ENCODE measurements around the gene PRLR.

Gene PRLR

DNA sequence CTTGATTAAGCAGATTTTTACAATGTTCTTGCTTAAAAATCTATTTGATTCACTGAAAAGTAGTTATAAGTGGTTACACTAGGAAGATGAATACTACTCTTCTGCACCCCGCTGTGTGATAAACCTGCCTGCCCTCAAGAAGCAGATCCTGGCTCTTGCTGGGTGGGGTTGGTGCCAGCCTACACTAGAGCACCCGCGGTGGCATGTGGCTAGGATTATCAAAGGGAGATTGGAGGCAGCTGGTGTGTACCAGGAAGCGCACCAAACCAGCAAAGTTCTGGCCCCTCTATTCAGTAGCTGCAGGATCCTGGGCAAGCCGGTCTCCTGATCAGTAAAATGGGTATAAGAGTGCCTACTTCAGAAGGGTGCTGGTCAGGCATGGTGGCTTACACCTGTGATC lies 43.5 kb downstream of the PRLR start:
- no peak for DNase-seq (ENCODE audit: low spot score)
- Histone ChIP-seq H3K4me3 (no peak overlapping the region), H3K27ac (no peak overlapping the region)
- TF ChIP-seq, protein P1, sequence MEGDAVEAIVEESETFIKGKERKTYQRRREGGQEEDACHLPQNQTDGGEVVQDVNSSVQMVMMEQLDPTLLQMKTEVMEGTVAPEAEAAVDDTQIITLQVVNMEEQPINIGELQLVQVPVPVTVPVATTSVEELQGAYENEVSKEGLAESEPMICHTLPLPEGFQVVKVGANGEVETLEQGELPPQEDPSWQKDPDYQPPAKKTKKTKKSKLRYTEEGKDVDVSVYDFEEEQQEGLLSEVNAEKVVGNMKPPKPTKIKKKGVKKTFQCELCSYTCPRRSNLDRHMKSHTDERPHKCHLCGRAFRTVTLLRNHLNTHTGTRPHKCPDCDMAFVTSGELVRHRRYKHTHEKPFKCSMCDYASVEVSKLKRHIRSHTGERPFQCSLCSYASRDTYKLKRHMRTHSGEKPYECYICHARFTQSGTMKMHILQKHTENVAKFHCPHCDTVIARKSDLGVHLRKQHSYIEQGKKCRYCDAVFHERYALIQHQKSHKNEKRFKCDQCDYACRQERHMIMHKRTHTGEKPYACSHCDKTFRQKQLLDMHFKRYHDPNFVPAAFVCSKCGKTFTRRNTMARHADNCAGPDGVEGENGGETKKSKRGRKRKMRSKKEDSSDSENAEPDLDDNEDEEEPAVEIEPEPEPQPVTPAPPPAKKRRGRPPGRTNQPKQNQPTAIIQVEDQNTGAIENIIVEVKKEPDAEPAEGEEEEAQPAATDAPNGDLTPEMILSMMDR (IDR thresholded peaks at IDR 0.05): no peak

DNA sequence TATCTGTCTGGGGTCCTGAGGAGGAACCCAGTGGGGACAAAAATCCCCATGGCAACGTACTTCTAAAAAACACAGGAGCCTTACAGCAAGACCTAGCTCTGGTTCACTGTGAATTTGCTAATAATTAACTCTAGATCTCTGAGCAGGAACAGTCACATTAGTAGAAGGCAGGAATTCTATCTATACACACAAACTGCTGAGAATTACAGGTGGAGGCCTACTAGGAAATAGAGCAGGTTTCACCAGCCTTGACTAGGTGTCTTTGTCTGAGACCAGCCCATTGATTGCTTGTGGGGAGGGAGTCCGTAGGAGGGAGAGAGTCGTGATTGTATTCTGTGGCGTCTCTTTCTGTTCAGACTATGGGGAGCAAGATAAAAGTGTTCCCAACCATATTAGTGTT lies 44.8 kb downstream of the PRLR start:
- Histone ChIP-seq H3K4me3 (no peak overlapping the region), H3K27ac (no peak overlapping the region)
- TF ChIP-seq, protein P1 (IDR thresholded peaks at IDR 0.05): no peak
- DNase-seq (ENCODE audit: low spot score): no peak

DNA sequence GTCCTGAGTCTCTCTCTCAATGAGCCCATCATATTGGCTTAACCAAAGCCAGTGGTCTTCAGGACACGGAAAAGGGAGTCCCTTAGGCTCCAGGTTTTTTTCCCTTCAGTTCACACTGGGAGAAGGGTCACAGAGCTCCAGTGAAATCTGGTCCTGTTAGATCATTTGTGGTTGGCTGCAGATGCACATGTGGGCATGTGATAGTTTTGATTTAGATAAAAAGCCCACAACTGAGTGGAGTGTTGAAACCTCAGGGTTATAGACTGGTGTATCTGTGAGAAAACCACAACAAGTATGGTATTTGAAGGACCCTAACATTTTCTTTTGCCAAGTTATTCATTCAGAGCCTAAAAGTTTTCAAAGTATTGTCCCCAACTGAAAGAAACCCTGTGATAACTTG lies 46.7 kb downstream of the PRLR start:
- no peak overlapping the region for H3K4me3 ChIP-seq
- H3K27ac ChIP-seq: no peak overlapping the region
- no peak for DNase-seq (ENCODE audit: low spot score)
- TF ChIP-seq, protein P1 (IDR thresholded peaks at IDR 0.05): no peak

DNA sequence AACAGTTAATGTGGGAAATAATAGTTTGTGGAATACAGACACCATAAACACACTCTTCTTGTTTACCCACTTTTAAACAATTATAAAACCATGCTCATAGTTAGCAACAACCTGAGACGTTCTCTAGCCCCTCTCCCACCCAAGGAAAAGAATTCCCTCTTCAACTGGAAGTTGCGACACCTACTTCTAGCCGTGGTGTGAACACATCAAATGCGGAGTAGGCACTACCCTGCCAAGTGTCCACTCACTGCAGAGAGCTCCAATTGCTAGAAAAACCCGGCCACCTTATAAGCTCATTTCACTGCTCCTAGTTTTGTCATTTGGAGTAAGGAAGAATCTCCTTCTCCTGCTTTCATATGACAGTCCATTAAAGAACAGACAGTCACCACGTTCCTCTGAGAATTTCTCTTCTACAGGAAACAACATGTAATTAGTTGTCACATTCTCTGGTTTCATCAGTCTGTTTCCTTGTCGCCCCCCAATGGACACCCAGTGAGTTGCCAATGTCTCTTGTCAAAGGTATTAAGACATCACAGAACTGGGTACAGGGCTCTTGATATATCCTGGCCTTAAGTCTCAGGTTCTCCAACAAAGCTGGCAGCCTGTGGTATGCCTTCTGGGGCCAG lies 47.3 kb downstream of the PRLR start:
- Histone ChIP-seq H3K27ac (no peak overlapping the region), H3K4me3 (no peak overlapping the region)
- TF ChIP-seq, protein P1 (IDR thresholded peaks at IDR 0.05): peak; percentile 32
- DNase-seq (ENCODE audit: low spot score): no peak

DNA sequence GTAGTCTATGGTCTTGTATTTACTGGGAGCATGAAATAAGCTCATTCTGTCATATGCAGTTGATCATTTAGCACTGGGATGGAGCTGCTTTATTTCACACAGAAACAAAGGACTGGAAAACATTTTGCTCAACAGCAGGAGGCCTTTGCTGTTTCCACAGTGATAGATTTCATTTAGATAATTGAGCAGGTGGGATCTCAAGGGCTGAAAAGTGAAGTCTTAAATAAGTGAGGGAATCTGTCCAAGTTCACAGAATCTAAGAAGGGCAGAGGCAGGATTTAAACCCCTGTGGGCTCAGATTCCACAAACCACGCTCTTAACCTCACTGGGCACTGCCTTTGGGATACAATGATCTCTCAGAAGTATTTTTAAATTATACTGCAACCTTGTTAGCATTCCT lies 47.8 kb downstream of the PRLR start:
- DNase-seq (ENCODE audit: low spot score): no peak
- TF ChIP-seq, protein P1 (IDR thresholded peaks at IDR 0.05): no peak
- H3K27ac ChIP-seq: no peak overlapping the region
- H3K4me3 ChIP-seq: no peak overlapping the region

DNA sequence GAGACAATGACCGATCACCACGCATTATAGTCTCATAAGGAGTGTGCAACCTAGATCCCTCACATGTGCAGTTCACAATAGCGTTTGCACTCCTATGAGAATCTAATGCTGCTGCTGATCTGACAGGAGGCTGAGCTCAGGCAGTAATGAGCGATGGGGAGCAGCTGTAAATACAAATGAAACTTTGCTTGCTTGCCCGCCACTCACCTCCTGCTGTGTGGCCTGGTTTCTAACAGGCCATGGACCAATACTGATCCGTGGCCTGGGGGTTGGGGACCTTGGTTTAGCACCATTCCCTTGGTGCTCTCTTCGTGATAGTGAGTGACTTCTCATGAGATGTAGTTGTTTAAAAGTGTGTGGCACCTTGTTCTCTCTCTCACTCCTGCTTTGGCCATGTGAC lies 50.2 kb downstream of the PRLR start:
- Histone ChIP-seq H3K27ac (no peak overlapping the region), H3K4me3 (no peak overlapping the region)
- DNase-seq (ENCODE audit: low spot score): no peak
- TF ChIP-seq, protein P1 (IDR thresholded peaks at IDR 0.05): no peak

DNA sequence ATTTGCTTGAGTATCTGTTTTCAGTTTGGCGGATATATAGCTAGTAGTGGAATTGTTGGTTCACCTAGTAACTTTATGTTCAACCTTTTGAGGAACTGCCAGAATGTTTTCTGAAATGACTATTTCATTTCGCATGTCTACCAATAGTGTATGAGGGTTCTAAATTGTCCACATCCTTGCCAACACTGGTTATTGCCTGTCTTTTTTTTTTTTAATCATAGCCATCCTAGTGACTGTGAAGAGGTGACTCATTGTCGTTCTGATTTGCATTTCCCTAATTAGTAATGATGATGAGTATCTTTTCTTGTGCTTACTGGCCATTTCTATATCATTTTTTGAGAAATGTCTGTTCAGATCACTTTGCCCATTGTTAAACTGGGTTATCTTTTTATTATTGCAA lies 52.5 kb downstream of the PRLR start:
- Histone ChIP-seq H3K27ac (no peak overlapping the region), H3K4me3 (no peak overlapping the region)
- DNase-seq (ENCODE audit: low spot score): no peak
- TF ChIP-seq, protein P1 (IDR thresholded peaks at IDR 0.05): no peak

Measured in coronary artery (tissue), 2 donors.